B cell (primary cell): ENCODE data around the gene CD79A. TPM values are rescaled to one million over a fixed set of nuclear protein-coding genes. Genes with fewer than 3 reads are reported as not detected.

ENCODE experiments used
- ATAC-seq: fragments of 200-7000 bp; cut with Tn5 transposase; one replicate; pipeline ENCODE4 v1.10.0; 2021; ENCODE audit warnings: low read depth, mild to moderate bottlenecking, moderate number of reproducible peaks, moderate library complexity
- CTCF ChIA-PET: fragments of 350-600 bp; sonication (Branson Sonifier 250); formaldehyde crosslinking; loops from one replicate; lab custom pipeline; 2021; ENCODE audit warnings: antibody characterized with exemption, inconsistent platforms; lab: Charles Lee
- POLR2A ChIA-PET: fragments of 350-600 bp; sonication (Branson Sonifier 250); formaldehyde crosslinking; loops from one replicate; lab custom pipeline; 2021; ENCODE audit warnings: antibody characterized with exemption; lab: Charles Lee
- DNase-seq: peaks from one replicate; pipeline ENCODE4 v3.0.0; 2013
- H2AFZ ChIP-seq: 2 replicates; pipeline ENCODE4 v1.6.1; 2012; ENCODE audit warnings: mild to moderate bottlenecking, low read depth, low read length; ENCODE audit not compliant: insufficient read depth, poor library complexity, severe bottlenecking
- H3K27ac ChIP-seq, 2 donors: 1 replicate in 1 of 2; 2 replicates in 1 of 2; pipeline ENCODE4 v1.5.1; 2012 to 2013; ENCODE audit warnings: low read length in 2 of 2, mild to moderate bottlenecking in 2 of 2, moderate library complexity in 1 of 2
- H3K27me3 ChIP-seq, 4 experiments: fragments of 200-600 bp in 1 of 4; sonication (generic) in 1 of 4; replicated peaks in 1 of 4; 1 replicate in 2 of 4; 2 replicates in 2 of 4; pipeline versions ENCODE4 v1.6.1 to v1.7.0; 2013 to 2016; ENCODE audit warnings: low read length in 3 of 4, mild to moderate bottlenecking in 2 of 4, mixed read lengths in 1 of 4, moderate library complexity in 1 of 4; ENCODE audit not compliant: insufficient read depth in 4 of 4, control insufficient read depth in 3 of 4; ENCODE audit errors: control extremely low read depth in 1 of 4
- H3K36me3 ChIP-seq, 2 experiments: replicated peaks in 1 of 2; 1 replicate in 1 of 2; 2 replicates in 1 of 2; pipeline versions ENCODE4 v1.6.1 to v1.7.1; 2013; ENCODE audit warnings: low read length in 1 of 2; ENCODE audit not compliant: insufficient read depth in 2 of 2, control insufficient read depth in 1 of 2; ENCODE audit errors: control extremely low read depth in 1 of 2, extremely low read depth in 1 of 2
- H3K4me1 ChIP-seq, 2 donors: fragments of 200-600 bp in 1 of 2; sonication (generic) in 1 of 2; 1 replicate in 1 of 2; 2 replicates in 1 of 2; pipeline versions ENCODE4 v1.5.1 to v1.6.1; 2013 to 2017; ENCODE audit warnings: low read length in 2 of 2; ENCODE audit not compliant: control insufficient read depth in 2 of 2, insufficient read depth in 2 of 2
- H3K4me2 ChIP-seq: replicated peaks from 2 replicates; pipeline ENCODE3; 2012; ENCODE audit warnings: mild to moderate bottlenecking, low read depth, low read length; ENCODE audit not compliant: poor library complexity, severe bottlenecking
- H3K4me3 ChIP-seq, 5 experiments: fragments of 200-600 bp in 1 of 5; sonication (generic) in 1 of 5; 1 replicate in 3 of 5; 2 replicates in 2 of 5; pipeline versions ENCODE4 v1.5.1 to v1.7.0; 2011 to 2016; ENCODE audit warnings: low read length in 4 of 5, mild to moderate bottlenecking in 4 of 5, low read depth in 2 of 5, control low read depth in 1 of 5, moderate library complexity in 1 of 5; ENCODE audit not compliant: insufficient read depth in 1 of 5; ENCODE audit errors: control extremely low read depth in 1 of 5, extremely low read depth in 1 of 5
- H3K79me2 ChIP-seq: fragments of 200-600 bp; sonication (generic); one replicate; pipeline ENCODE4 v1.6.0; 2016; ENCODE audit warnings: low read length; ENCODE audit not compliant: control insufficient read depth, insufficient read depth
- H3K9ac ChIP-seq: fragments of 200-600 bp; sonication (generic); 2 replicates; pipeline ENCODE4 v1.6.1; 2017; ENCODE audit warnings: mild to moderate bottlenecking, low read length, moderate library complexity
- H3K9me3 ChIP-seq, 3 donors: one replicate each; pipeline versions ENCODE4 v1.6.1 to v1.7.1; 2013; ENCODE audit warnings: low read length in 2 of 3; ENCODE audit not compliant: control insufficient read depth in 2 of 3, insufficient read depth in 1 of 3; ENCODE audit errors: control extremely low read depth in 1 of 3
- H4K20me1 ChIP-seq: 2 replicates; pipeline ENCODE4 v1.6.0; 2012; ENCODE audit warnings: mild to moderate bottlenecking, low read length; ENCODE audit not compliant: insufficient read depth, control insufficient read depth, poor library complexity, severe bottlenecking
- H3K27ac Mint-ChIP-seq: one replicate; pipeline ENCODE4 v1.8.0; 2021; ENCODE audit warnings: mixed read lengths
- H3K27me3 Mint-ChIP-seq: one replicate; pipeline ENCODE4 v1.8.0; 2021; ENCODE audit warnings: mixed read lengths
- H3K4me1 Mint-ChIP-seq: one replicate; pipeline ENCODE4 v1.8.0; 2021; ENCODE audit warnings: mixed read lengths
- H3K4me3 Mint-ChIP-seq: one replicate; pipeline ENCODE4 v1.8.0; 2021; ENCODE audit warnings: mixed read lengths
- H3K9me3 Mint-ChIP-seq: one replicate; pipeline ENCODE4 v1.8.0; 2022; ENCODE audit warnings: mixed read lengths; ENCODE audit not compliant: insufficient read depth
- EZH2 ChIP-seq: IDR thresholded peaks from 2 replicates; pipeline ENCODE4 v1.6.1; 2012; ENCODE audit warnings: borderline replicate concordance, low read depth, mild to moderate bottlenecking, moderate library complexity, low read length; ENCODE audit not compliant: insufficient read depth, poor library complexity, severe bottlenecking
- WGBS: methylation state at CpG from one replicate; pipeline ENCODE4 v1.1.5; 2013; ENCODE audit warnings: missing lambda C conversion rate; ENCODE audit not compliant: insufficient coverage; 5-methylcytosine and 5-hydroxymethylcytosine counted together
- intact Hi-C: fragments of 100-400 bp; cut with micrococcal nuclease; formaldehyde crosslinking; loops from one replicate; pipeline ENCODE4 v1.10.0; 2022
- polyA plus RNA-seq: library from polyadenylated mRNA; depleted of rRNA; stranded (reverse); fragments of >200 nt; gene quantifications from 2 replicates; pipeline ENCODE4 v1.2.3, GENCODE V29; 2012
- total RNA-seq, 2 donors: library from RNA; stranded (reverse); fragments of 120-200 nt in 1 of 2; gene quantifications; 1 replicate in 1 of 2; 2 replicates in 1 of 2; pipeline versions ENCODE4 v1.2.3 to v1.2.4, GENCODE V29; 2013 to 2022
- TF ChIP-seq, protein P1 (sequence below): fragments of 200-600 bp; IDR thresholded peaks from one replicate; pipeline ENCODE4 v1.8.0; 2022; ENCODE audit warnings: antibody characterized with exemption, mild to moderate bottlenecking

Gene CD79A
- total and polyA plus RNA-seq, 2 donors (not counting 1 experiment from before 2014, with no cell fraction given): 1,280 to 1,471 TPM

DNA sequence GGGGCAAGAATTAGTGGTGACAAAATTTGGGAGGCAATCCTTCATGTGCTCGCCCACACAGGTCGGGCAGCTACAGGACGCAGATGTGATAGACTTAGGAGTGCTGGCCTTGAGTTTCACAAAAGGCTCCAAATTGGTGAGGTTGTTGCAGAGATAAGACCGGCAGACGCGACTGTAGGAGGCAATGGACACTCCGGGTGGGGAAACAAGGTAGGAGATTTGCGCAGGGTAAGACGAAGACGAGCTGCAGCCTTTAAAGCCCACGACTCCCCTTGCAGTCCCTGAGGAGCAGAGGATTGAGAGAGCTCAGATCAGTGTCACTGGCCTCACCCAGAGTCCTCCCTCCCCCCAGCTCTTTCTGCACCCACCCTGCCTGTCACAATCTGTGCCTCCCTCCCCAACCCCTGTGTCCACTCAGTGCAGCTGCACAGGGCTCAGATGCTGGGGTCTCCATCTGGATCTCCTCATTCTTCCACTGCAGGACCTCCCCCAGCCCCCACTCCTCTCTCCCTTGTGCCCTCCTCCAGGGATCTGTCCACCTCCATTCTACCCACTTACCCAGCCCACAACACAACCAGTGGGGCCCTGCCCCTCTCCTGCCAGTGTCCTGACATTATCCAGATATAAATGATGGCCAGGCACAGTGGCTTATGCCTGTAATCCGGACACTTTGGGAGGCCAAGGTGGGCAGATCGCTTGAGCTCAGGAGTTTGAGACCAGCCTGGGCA lies 38.9 kb upstream of the CD79A start:
- Histone ChIP-seq H3K36me3 (no peaks in the 10 kb centered on the region), H3K4me2 (no peak overlapping the region), H2AFZ (no peak overlapping the region), H4K20me1 (no peaks in the 10 kb centered on the region), H3K27me3 (peaks cover 0 to 30% (median 10%) of the 10 kb centered on the region in 4 experiments), H3K9ac (no peak overlapping the region), H3K79me2 (no peaks in the 10 kb centered on the region), H3K9me3 (no peaks in the 10 kb centered on the region), H3K27ac (no peak overlapping the region), H3K4me3 (no peak overlapping the region), H3K4me1 (no peaks in the 10 kb centered on the region)
- no peak for DNase-seq
- no peak for ATAC-seq
- Mint-ChIP-seq H3K4me1 (no peaks in the 10 kb centered on the region), H3K9me3 (no peaks in the 10 kb centered on the region), H3K27ac (no peak overlapping the region), H3K27me3 (peaks cover 33% of the 10 kb centered on the region), H3K4me3 (no peak overlapping the region)
- 85% methylated on average over 10 of the region's 13 CpGs for WGBS
- CTCF ChIA-PET: interaction anchor here (0.6 to 5.7 kb wide), 6 partner anchors 10 to 85 kb away, joined by 3 to 35 read pairs (median 4); no protein-coding TSS in a partner anchor
- intact Hi-C loops: no loop called here
- TF ChIP-seq, protein P1, sequence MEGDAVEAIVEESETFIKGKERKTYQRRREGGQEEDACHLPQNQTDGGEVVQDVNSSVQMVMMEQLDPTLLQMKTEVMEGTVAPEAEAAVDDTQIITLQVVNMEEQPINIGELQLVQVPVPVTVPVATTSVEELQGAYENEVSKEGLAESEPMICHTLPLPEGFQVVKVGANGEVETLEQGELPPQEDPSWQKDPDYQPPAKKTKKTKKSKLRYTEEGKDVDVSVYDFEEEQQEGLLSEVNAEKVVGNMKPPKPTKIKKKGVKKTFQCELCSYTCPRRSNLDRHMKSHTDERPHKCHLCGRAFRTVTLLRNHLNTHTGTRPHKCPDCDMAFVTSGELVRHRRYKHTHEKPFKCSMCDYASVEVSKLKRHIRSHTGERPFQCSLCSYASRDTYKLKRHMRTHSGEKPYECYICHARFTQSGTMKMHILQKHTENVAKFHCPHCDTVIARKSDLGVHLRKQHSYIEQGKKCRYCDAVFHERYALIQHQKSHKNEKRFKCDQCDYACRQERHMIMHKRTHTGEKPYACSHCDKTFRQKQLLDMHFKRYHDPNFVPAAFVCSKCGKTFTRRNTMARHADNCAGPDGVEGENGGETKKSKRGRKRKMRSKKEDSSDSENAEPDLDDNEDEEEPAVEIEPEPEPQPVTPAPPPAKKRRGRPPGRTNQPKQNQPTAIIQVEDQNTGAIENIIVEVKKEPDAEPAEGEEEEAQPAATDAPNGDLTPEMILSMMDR: no peak
- TF ChIP-seq EZH2: no peak
- POLR2A ChIA-PET: interaction anchor here (0.5 kb wide), 1 partner anchor 17 kb away, joined by 5 read pairs; no protein-coding TSS in a partner anchor

DNA sequence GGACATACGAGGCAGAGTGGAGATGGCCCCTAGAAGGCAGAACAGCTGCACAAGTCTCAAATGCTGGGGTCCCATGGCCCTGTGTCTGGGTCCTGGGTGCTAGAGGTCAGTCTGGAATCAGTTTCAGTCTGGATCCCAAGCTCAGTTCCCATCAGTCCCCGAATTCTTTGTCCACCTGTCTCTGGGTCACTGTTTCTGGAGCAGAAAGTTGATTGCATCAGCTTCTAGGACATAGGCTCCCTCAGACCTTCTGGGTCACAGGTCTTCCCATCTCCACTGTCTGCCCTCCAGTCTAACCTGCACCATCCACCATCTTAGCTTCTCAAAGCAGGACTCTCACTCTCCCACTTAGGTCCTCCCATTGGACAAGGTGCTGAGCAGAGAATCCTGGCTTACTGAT lies 37.9 kb upstream of the CD79A start:
- H3K4me3 Mint-ChIP-seq: no peak overlapping the region
- intact Hi-C loops: no loop called here
- no peak overlapping the region for H3K4me2 ChIP-seq
- no peaks in the 10 kb centered on the region for H3K4me1 Mint-ChIP-seq
- H3K79me2 ChIP-seq: no peaks in the 10 kb centered on the region
- DNase-seq: no peak
- no peaks in the 10 kb centered on the region for H3K4me1 ChIP-seq
- ATAC-seq: no peak
- no peak overlapping the region for H3K27ac Mint-ChIP-seq
- H3K27ac ChIP-seq: no peak overlapping the region
- POLR2A ChIA-PET: no interaction called here
- H3K27me3 Mint-ChIP-seq: peaks cover 31% of the 10 kb centered on the region
- no peak overlapping the region for H3K4me3 ChIP-seq
- WGBS: 66% methylated on average over 2 of the region's 2 CpGs
- H3K9ac ChIP-seq: no peak overlapping the region
- no peak overlapping the region for H2AFZ ChIP-seq
- TF ChIP-seq EZH2: no peak
- no peaks in the 10 kb centered on the region for H3K36me3 ChIP-seq
- H4K20me1 ChIP-seq: no peaks in the 10 kb centered on the region
- H3K27me3 ChIP-seq: peaks cover 0 to 30% (median 10%) of the 10 kb centered on the region in 4 experiments
- H3K9me3 ChIP-seq: peaks cover 0 to 3% (median 0%) of the 10 kb centered on the region in 3 donors
- CTCF ChIA-PET: interaction anchor here (1.2 to 1.5 kb wide), 4 partner anchors 9 to 86 kb away, joined by 3 to 5 read pairs (median 4); no protein-coding TSS in a partner anchor
- H3K9me3 Mint-ChIP-seq: no peaks in the 10 kb centered on the region
